ENCODE results near the gene DR1.

DNA sequence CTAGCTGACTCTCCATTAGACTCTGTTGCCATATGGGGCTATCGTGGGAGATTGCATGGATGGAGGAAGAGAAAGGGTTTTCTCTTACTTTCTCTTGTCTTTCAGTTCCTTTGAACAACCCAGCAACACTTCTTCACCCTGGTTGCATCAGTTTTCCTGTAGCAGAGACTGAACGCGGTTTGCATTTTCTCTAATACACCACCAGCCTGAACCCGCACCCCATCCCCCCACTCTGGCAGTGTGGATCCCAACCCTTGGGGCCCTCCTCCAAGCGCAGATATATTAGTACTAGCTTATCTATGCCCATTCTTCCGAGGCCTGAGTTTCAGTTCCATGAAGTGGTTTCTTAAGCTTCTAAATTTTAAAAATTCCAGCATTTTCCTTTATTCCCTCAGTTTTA, 12.6 kb downstream of the DR1 start:
- no peak for TF ChIP-seq POLR2A (IDR thresholded peaks at IDR 0.05)
- TF ChIP-seq, protein P1, sequence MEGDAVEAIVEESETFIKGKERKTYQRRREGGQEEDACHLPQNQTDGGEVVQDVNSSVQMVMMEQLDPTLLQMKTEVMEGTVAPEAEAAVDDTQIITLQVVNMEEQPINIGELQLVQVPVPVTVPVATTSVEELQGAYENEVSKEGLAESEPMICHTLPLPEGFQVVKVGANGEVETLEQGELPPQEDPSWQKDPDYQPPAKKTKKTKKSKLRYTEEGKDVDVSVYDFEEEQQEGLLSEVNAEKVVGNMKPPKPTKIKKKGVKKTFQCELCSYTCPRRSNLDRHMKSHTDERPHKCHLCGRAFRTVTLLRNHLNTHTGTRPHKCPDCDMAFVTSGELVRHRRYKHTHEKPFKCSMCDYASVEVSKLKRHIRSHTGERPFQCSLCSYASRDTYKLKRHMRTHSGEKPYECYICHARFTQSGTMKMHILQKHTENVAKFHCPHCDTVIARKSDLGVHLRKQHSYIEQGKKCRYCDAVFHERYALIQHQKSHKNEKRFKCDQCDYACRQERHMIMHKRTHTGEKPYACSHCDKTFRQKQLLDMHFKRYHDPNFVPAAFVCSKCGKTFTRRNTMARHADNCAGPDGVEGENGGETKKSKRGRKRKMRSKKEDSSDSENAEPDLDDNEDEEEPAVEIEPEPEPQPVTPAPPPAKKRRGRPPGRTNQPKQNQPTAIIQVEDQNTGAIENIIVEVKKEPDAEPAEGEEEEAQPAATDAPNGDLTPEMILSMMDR (IDR thresholded peaks at IDR 0.05 in 4 of 5, conservative IDR thresholded peaks at IDR 0.05 in 1 of 5): no peak

Data from gastrocnemius medialis (tissue), 4 donors.